Esophagus squamous epithelium (tissue), 5 donors: Measurements from ENCODE around the gene MTCL1. TPM values are rescaled to one million over a fixed set of nuclear protein-coding genes. Genes with fewer than 3 reads are reported as not detected.

Experiments
- DNase-seq: peaks from one replicate; lab custom pipeline; 2025; lab: John Stamatoyannopoulos, UW
- H3K27ac ChIP-seq, 4 donors: fragments of 200-600 bp; sonication (generic); one replicate each; pipeline ENCODE4 v1.5.1; 2016 to 2019; ENCODE audit warnings: mild to moderate bottlenecking in 1 of 4
- H3K27me3 ChIP-seq, 4 donors: fragments of 200-600 bp; sonication (generic); 1 replicate in 3 of 4; 2 replicates in 1 of 4; pipeline versions ENCODE4 v1.5.1 to v1.6.0; 2017 to 2021; ENCODE audit warnings: antibody characterized with exemption in 1 of 4
- H3K36me3 ChIP-seq, 3 donors: fragments of 200-600 bp; sonication (generic); one replicate each; pipeline ENCODE4 v1.5.1; 2016 to 2019
- H3K4me1 ChIP-seq, 3 donors: fragments of 200-600 bp; sonication (generic); one replicate each; pipeline ENCODE4 v1.5.1; 2017 to 2019
- H3K4me3 ChIP-seq, 4 donors: fragments of 200-600 bp; sonication (generic); 1 replicate in 3 of 4; 2 replicates in 1 of 4; pipeline ENCODE4 v1.5.1; 2016 to 2019; ENCODE audit warnings: mild to moderate bottlenecking in 2 of 4, moderate library complexity in 1 of 4
- H3K9me3 ChIP-seq, 3 donors: fragments of 200-600 bp; sonication (generic); one replicate each; pipeline ENCODE4 v1.5.1; 2016 to 2019
- POLR2A ChIP-seq, 4 donors: fragments of 450-650 bp; IDR thresholded peaks; one replicate each; pipeline ENCODE4 v1.6.1; 2017; ENCODE audit warnings: antibody characterized with exemption in 4 of 4, mild to moderate bottlenecking in 4 of 4, moderate library complexity in 3 of 4
- WGBS, 2 donors: methylation state at CpG; one replicate each; pipeline ENCODE4 v1.1.5; 2018; 5-methylcytosine and 5-hydroxymethylcytosine counted together
- intact Hi-C: fragments of 100-400 bp; cut with DNase I; formaldehyde crosslinking; loops from one replicate; pipeline ENCODE4 v1.15.0; 2022
- total RNA-seq, 4 donors: library from RNA; depleted of rRNA; stranded (reverse); fragments of >200 nt; gene quantifications; one replicate each; pipeline ENCODE4 v1.1.0, GENCODE V29; 2016
- TF ChIP-seq, protein P1 (sequence below), 6 experiments: fragments of 450-650 bp in 4 of 6; fragments of 200-600 bp in 2 of 6; sonication (generic) in 2 of 6; IDR thresholded peaks; one replicate each; pipeline ENCODE4 v1.5.1; 2016 to 2019; ENCODE audit warnings: antibody characterized with exemption in 6 of 6, mild to moderate bottlenecking in 4 of 6, moderate library complexity in 4 of 6
- donor health status: DM: yes; HTN: yes; CAD: no.

MTCL1 gene
- total RNA-seq, 4 donors from 2014 or later, result 6.5 to 16.4 (median 7.9) TPM

DNA sequence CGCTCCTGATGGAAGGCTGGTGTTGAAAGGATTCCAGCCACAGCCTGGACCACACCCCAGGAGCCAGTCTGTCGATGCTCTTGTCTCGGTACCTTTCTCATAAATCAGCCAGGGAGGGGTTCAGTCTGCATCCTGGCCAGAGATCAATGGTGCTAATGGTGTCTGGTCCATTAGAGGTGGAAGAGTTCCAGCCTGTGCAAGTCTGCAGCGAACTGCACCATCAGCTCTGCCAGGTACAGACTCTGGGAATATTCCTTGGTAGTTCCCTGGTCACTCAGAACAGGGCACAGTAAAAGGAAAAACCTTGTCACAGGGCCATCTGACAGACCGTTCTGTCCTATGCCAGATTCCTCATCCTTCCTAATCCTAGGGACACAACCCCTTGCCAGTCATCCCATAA lies 164.3 kb downstream of the MTCL1 start:
- H3K4me1 ChIP-seq, result peaks cover 0 to 23% (median 7%) of the 10 kb centered on the region in 3 donors
- intact Hi-C loops, result no loop called here
- WGBS, 2 donors, result 50 to 65% methylated on average over 5 of the region's 5 CpGs
- TF ChIP-seq, protein P1, sequence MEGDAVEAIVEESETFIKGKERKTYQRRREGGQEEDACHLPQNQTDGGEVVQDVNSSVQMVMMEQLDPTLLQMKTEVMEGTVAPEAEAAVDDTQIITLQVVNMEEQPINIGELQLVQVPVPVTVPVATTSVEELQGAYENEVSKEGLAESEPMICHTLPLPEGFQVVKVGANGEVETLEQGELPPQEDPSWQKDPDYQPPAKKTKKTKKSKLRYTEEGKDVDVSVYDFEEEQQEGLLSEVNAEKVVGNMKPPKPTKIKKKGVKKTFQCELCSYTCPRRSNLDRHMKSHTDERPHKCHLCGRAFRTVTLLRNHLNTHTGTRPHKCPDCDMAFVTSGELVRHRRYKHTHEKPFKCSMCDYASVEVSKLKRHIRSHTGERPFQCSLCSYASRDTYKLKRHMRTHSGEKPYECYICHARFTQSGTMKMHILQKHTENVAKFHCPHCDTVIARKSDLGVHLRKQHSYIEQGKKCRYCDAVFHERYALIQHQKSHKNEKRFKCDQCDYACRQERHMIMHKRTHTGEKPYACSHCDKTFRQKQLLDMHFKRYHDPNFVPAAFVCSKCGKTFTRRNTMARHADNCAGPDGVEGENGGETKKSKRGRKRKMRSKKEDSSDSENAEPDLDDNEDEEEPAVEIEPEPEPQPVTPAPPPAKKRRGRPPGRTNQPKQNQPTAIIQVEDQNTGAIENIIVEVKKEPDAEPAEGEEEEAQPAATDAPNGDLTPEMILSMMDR (IDR thresholded peaks at IDR 0.05), result no peak
- TF ChIP-seq POLR2A (IDR thresholded peaks at IDR 0.05), result no peak
- no peaks in the 10 kb centered on the region for H3K36me3 ChIP-seq
- DNase-seq, result no peak
- no peak overlapping the region for H3K27ac ChIP-seq
- no peaks in the 10 kb centered on the region for H3K9me3 ChIP-seq
- no peak overlapping the region for H3K4me3 ChIP-seq
- no peaks in the 10 kb centered on the region for H3K27me3 ChIP-seq

DNA sequence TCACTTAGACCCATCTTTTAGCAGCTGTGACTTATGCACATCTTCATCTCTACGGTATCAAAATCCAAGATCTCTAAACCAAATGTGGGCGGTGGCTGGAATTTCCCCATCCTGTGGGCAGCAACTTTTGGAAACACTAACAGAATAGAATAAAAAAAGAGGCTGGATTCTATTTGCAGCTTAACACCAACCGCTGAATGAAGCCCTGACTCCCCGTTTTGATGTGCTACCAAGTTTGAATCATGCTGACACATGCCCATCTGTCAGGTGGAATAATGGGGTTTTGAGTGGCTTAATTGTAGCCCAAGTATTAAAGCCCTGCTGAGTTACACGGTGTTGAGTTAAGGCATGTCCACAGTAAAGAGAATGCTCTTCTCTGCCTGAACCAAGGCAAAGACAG lies 165.2 kb downstream of the MTCL1 start:
- intact Hi-C loops, result no loop called here
- no peak for DNase-seq
- H3K9me3 ChIP-seq, result no peaks in the 10 kb centered on the region
- H3K27me3 ChIP-seq, result peaks cover 0 to 3% (median 0%) of the 10 kb centered on the region in 4 donors
- peak overlapping the region in 1 of 4 donors; percentile 33 for H3K27ac ChIP-seq
- TF ChIP-seq, protein P1 (IDR thresholded peaks at IDR 0.05), result no peak
- TF ChIP-seq POLR2A (IDR thresholded peaks at IDR 0.05), result no peak
- H3K4me3 ChIP-seq, result no peak overlapping the region
- H3K4me1 ChIP-seq, result peaks cover 0 to 23% (median 7%) of the 10 kb centered on the region in 3 donors
- H3K36me3 ChIP-seq, result no peaks in the 10 kb centered on the region
- 32 to 38% methylated on average over 5 of the region's 5 CpGs for WGBS, 2 donors

DNA sequence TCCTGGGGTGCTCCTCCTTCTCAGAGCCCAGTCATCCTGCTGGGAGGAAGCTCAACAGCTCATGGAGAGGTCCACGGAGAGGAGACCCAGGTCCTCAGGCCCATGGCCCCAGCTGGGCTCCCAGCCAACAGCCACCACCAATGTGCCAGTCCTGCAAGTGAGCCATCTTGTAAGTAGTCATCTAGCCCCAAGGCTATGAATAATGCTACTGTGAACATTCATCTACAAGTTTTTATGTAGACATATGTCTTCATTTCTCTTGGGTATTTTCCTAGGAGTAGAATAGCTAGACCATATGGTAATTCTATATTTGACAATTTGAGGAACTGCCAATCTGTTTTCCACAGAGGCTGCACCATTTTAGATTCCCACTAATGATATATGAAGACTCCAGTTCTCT lies 166.1 kb downstream of the MTCL1 start:
- no peaks in the 10 kb centered on the region for H3K36me3 ChIP-seq
- peaks cover 0 to 23% (median 7%) of the 10 kb centered on the region in 3 donors for H3K4me1 ChIP-seq
- H3K9me3 ChIP-seq, result no peaks in the 10 kb centered on the region
- no peak for DNase-seq
- intact Hi-C loops, result no loop called here
- 38 to 57% methylated on average over 1 of the region's 1 CpG for WGBS, 2 donors
- peaks cover 0 to 5% (median 0%) of the 10 kb centered on the region in 4 donors for H3K27me3 ChIP-seq
- H3K4me3 ChIP-seq, result no peak overlapping the region
- TF ChIP-seq, protein P1 (IDR thresholded peaks at IDR 0.05), result no peak
- no peak for TF ChIP-seq POLR2A (IDR thresholded peaks at IDR 0.05)
- peak overlapping the region in 2 of 4 donors; percentile 26 to 33 for H3K27ac ChIP-seq

DNA sequence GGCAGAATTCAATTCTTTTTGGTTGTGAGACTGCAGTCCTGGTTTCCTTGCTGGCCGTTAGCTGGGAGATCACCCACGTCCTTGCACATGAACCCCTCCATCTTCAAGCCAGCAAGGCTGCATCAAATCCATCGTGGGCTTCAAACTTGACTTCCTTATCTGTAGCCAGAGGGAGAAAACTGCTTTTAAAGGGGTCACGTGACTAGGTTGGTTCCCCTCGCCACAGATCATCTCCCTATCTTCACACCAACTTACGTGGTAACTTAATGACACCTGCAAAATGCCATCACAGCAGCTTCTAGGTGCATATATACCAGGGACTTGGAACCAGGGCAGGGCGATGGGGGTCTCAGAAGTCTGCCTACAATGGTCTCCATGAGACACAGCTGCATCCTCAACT lies 169.5 kb downstream of the MTCL1 start:
- H3K4me3 ChIP-seq, result no peak overlapping the region
- 78 to 79% methylated on average over 7 of the region's 7 CpGs for WGBS, 2 donors

DNA sequence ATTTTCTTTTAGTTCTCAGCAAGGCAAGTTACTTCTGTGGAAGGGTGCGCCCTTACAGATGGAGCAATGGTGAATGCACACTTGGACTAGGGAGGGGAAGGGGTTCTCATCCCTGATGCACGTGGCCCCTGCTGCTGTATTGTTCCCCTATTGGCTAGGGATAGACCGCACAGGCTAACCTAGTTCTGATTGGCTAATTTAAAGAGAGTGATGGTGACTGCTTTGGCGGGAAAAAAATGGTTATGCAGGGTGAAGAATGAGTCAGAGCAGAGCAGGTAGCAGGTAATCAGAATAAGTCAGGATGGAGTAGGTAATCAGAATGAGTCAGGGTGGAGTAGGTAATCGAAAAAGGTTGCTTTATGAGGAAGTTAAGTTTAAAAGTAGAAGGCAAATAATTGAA lies 171.5 kb downstream of the MTCL1 start:
- Histone ChIP-seq H3K27me3 (peaks cover 0 to 5% (median 0%) of the 10 kb centered on the region in 4 donors), H3K4me1 (no peaks in the 10 kb centered on the region), H3K4me3 (no peak overlapping the region), H3K9me3 (peaks cover 0 to 6% (median under 1%) of the 10 kb centered on the region in 3 donors), H3K27ac (no peak overlapping the region), H3K36me3 (no peaks in the 10 kb centered on the region)
- 72 to 79% methylated on average over 5 of the region's 5 CpGs for WGBS, 2 donors
- DNase-seq, result no peak
- TF ChIP-seq, protein P1 (IDR thresholded peaks at IDR 0.05), result no peak
- no peak for TF ChIP-seq POLR2A (IDR thresholded peaks at IDR 0.05)
- intact Hi-C loops, result no loop called here

More for the DNA sequence above, 169.5 kb downstream of the MTCL1 start:
- intact Hi-C loops, result no loop called here
- Histone ChIP-seq H3K27ac (no peak overlapping the region), H3K9me3 (no peaks in the 10 kb centered on the region), H3K4me1 (peaks cover 0 to 20% (median 7%) of the 10 kb centered on the region in 3 donors), H3K27me3 (peaks cover 0 to 5% (median 0%) of the 10 kb centered on the region in 4 donors), H3K36me3 (no peaks in the 10 kb centered on the region)
- DNase-seq, result no peak
- TF ChIP-seq POLR2A (IDR thresholded peaks at IDR 0.05), result no peak
- TF ChIP-seq, protein P1 (IDR thresholded peaks at IDR 0.05), result no peak
